Measurements from ENCODE around the gene PIK3R5. TPM values are rescaled to one million over a fixed set of nuclear protein-coding genes. Genes with fewer than 3 reads are reported as not detected.

The PIK3R5 gene
- total RNA-seq, 1 experiment from 2014 or later = not detected

GRCh38 chr17:8910969-8911604 is 54.4 kb downstream of the PIK3R5 start:
- no peak for DNase-seq
- no peaks in the 10 kb centered on the region for H3K4me1 Mint-ChIP-seq (ENCODE audit: low read depth, unreplicated experiment)
- H3K4me3 Mint-ChIP-seq (ENCODE audit: low read depth, unreplicated experiment) = no peak overlapping the region
- peaks cover 65% of the 10 kb centered on the region for H3K27me3 Mint-ChIP-seq (ENCODE audit: unreplicated experiment)
- BruUV-seq (replicated peaks) = no TSS peak
- intact Hi-C loops (cut with micrococcal nuclease; ENCODE audit: unreplicated experiment) = no loop called here
- no peaks in the 10 kb centered on the region for H3K36me3 Mint-ChIP-seq (ENCODE audit: insufficient read depth, unreplicated experiment)
- H3K9me3 Mint-ChIP-seq (ENCODE audit: low read depth, unreplicated experiment) = no peaks in the 10 kb centered on the region
- TF ChIP-seq CTCF (IDR thresholded peaks at IDR 0.05; ENCODE audit: unreplicated experiment) = no peak
- H3K27ac Mint-ChIP-seq (ENCODE audit: unreplicated experiment) = no peak overlapping the region
- CTCF ChIA-PET = no interaction called here

- Mint-ChIP-seq H3K27ac (ENCODE audit: unreplicated experiment) (no peak overlapping the region), H3K27me3 (ENCODE audit: unreplicated experiment) (peaks cover 76% of the 10 kb centered on the region)
- TF ChIP-seq CTCF (IDR thresholded peaks at IDR 0.05; ENCODE audit: unreplicated experiment) = no peak
These were observed 55.8 kb downstream of the PIK3R5 start for GRCh38 chr17:8909586-8910270.

DNA sequence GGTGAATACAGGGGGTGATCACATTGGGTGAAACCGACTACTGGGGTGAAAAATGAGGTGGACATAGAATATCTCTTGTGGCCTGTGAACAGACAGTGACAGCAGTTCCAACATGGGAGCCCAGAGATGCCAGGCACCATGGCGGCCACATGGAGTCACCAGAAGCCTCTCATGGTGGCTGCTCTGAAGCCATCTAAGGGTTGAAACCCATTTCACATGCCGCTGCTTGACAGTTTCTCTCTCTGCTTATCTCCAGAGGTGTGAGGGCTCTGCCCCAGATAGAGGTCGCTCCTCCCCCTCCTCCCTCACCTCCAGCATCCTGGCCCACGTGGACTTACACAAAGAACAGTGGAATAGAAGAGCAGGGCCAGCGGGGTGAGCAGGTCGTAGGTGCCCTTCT is 60.2 kb downstream of the PIK3R5 start:
- Mint-ChIP-seq H3K27ac (ENCODE audit: unreplicated experiment) (no peak overlapping the region), H3K4me1 (ENCODE audit: low read depth, unreplicated experiment) (no peaks in the 10 kb centered on the region), H3K36me3 (ENCODE audit: insufficient read depth, unreplicated experiment) (no peaks in the 10 kb centered on the region), H3K4me3 (ENCODE audit: low read depth, unreplicated experiment) (no peak overlapping the region), H3K27me3 (ENCODE audit: unreplicated experiment) (peaks cover 46% of the 10 kb centered on the region), H3K9me3 (ENCODE audit: low read depth, unreplicated experiment) (no peaks in the 10 kb centered on the region)
- no peak for TF ChIP-seq CTCF (IDR thresholded peaks at IDR 0.05; ENCODE audit: unreplicated experiment)
- CTCF ChIA-PET = no interaction called here
- DNase-seq = no peak
- intact Hi-C loops (cut with micrococcal nuclease; ENCODE audit: unreplicated experiment) = no loop called here
- BruUV-seq (replicated peaks) = no TSS peak

More at GRCh38 chr17:8909586-8910270, 55.8 kb downstream of the PIK3R5 start:
- no TSS peak for BruUV-seq (replicated peaks)
- CTCF ChIA-PET = no interaction called here
- Mint-ChIP-seq H3K4me1 (ENCODE audit: low read depth, unreplicated experiment) (no peaks in the 10 kb centered on the region), H3K36me3 (ENCODE audit: insufficient read depth, unreplicated experiment) (no peaks in the 10 kb centered on the region), H3K9me3 (ENCODE audit: low read depth, unreplicated experiment) (no peaks in the 10 kb centered on the region), H3K4me3 (ENCODE audit: low read depth, unreplicated experiment) (no peak overlapping the region)
- no peak for DNase-seq
- intact Hi-C loops (cut with micrococcal nuclease; ENCODE audit: unreplicated experiment) = no loop called here

GRCh38 chr17:8904686-8905085 is 60.8 kb downstream of the PIK3R5 start:
- Mint-ChIP-seq H3K4me3 (ENCODE audit: low read depth, unreplicated experiment) (no peak overlapping the region), H3K4me1 (ENCODE audit: low read depth, unreplicated experiment) (no peaks in the 10 kb centered on the region), H3K27ac (ENCODE audit: unreplicated experiment) (no peak overlapping the region), H3K9me3 (ENCODE audit: low read depth, unreplicated experiment) (no peaks in the 10 kb centered on the region), H3K36me3 (ENCODE audit: insufficient read depth, unreplicated experiment) (no peaks in the 10 kb centered on the region), H3K27me3 (ENCODE audit: unreplicated experiment) (peaks cover 39% of the 10 kb centered on the region)
- DNase-seq = no peak
- TF ChIP-seq CTCF (IDR thresholded peaks at IDR 0.05; ENCODE audit: unreplicated experiment) = no peak
- no TSS peak for BruUV-seq (replicated peaks)
- intact Hi-C loops (cut with micrococcal nuclease; ENCODE audit: unreplicated experiment) = no loop called here
- CTCF ChIA-PET = no interaction called here

Data from Calu3 (cell line).